NCI-H146 treated with DMSO at 0.1 percent for 48 hours (cell line): ENCODE results near the gene FZD8.

Experiments used
- DNase-seq: peaks from one replicate; lab custom pipeline; 2025; ENCODE audit not compliant: unreplicated experiment; lab: John Stamatoyannopoulos, UW

FZD8 gene

DNA sequence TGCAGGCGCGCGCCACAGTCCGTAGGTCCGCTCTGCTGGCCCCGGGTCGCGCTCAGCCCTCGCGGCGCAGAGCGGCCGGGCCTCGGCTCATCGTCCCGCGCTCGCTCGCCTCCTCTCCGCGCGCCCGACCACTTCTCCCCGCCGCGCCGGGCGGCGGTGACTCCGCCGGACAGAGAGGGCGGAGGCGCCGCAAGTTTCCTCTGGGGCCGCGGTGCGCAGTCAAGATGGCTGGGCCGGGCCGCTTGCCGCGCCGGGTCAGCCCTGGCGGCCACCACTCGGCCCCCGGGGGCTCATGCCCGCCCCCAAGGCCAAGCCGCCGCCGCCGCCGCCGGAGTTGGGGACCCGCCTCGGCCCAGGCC, 441 bp downstream of the FZD8 start:
- no peak for DNase-seq

DNA sequence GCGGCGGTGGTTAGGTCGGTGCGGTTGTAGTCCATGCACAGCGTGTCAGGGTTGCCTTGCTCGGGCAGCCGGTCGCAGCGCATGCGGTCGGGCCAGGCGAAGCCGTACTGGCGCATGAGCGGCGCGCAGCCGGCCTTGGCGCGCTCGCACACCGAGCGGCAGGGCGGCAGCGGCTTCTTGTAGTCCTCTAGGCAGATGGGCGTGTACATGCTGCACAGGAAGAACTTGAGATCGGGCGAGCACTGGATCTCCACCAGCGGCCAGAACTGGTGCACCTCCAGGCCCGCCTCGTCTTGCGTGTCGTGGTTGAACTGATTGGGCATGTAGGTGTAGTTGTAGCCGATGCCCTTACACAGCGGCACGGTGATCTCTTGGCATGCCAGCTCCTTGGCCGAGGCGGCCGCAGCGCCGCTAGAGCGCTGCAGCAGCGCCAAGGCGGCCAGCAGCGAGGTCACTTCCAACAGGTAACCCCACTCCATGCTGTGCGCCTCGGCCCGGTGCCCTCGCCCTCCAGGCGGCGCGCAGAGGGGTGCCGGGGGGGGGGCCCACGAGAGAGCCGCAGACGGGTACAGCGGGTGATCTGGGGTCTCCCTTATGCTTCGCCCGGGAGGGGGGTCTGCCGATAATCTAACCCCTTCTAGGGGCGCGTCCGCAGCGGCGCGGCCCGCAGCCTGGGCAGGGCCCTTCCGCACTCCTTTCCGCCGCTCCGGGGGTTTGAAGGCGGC, 983 bp downstream of the FZD8 start:
- DNase-seq = peak; percentile 21

DNA sequence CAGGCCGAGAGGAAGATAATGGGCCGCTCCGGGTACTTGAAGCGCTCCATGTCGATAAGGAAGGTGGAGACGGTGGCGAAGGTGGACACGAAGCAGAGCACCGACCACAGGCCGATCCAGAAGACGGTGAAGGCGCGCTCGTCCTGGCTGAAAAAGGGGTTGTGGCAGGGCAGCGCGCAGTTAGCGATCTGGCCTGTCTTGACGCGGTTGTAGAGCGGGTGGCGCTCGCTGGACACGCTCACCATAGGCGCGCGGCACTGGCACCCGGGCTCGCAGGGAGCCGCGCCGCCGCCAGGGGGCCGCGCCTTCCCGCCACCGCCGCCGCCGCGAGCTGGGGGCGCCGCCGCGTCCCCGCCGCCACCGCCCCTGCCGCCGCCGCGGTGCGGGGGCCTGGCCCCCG, 1.6 kb downstream of the FZD8 start:
- no peak for DNase-seq

DNA sequence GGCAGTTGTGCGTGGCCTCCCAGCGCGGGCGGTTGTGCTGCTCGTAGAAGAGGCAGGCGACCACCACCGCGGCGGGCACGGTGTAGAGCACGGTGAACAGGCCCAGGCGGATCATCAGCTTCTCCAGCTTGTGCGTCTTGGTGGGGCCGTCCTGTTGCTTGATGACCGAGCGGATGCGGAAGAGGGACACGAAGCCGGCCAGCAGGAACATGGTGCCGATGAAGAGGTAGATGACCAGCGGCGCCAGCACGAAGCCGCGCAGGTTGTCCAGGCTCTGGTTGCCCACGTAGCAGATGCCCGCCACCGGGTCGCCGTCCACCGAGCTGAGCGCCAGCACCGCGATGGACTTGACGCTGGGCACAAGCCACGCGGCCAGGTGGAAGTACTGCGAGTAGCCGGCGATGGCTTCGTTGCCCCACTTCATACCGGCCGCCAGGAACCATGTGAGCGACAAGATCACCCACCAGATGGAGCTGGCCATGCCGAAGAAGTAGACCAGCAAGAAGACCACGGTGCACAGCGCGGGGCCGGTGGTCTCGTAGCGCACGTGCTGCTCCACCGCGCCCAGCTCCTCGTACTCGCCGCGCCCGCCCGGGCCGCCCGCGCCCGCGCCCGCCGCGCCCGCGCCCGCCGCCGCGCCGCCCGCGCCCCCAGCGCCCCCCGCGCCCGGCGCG, 2.2 kb downstream of the FZD8 start:
- no peak for DNase-seq

DNA sequence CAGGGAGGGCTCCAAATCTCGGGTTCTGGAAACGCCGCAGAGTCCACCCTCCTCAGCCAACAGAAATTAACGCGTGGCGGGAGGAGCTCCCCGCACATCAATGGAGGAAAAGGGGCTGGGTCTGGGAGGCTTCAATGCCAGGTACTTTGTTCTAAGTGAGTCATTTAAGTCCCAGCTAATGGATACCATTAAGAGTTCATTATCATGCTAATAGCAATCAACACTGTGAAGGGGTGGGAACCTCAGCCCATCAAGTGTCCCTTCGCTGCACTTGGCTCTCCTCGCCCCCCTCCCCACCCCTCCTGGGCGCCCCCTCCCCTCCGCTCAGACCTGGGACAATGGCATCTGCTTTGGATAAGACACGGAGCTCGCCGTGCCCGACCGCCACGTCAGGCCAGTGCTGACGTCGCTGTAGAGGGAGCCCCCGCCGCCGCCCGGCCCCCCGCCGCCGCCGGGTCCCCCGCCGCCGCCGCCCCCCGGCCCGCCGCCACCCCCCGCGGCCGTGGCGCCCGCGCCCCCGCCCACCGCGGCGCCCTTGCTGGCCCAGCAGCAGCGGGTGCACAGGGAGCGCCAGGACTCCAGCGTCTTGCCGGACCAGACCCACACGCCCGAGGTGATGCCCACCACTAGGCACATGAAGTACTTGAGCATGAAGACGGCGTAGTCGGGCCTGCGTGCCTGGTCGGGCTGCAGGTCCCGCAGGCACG, 2.9 kb downstream of the FZD8 start:
- no peak for DNase-seq

DNA sequence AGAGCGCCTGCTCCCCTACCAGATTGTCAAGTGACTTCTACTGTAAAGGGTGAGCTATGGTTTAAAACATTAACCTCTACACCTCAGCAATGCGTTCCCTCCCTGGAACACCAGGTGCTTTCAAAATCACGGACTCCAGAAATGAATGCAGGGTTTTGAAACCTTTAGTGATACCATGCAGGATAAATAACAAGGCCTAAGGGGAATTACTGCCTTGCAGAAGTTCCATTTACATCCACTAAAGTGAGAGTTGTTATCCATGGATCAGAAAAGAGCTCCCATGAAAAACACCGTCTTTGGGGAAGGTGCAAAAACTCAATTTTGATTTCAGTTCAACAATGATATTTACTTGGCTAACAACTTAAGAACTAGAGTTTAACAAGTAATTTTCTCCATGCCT, 4.0 kb downstream of the FZD8 start:
- DNase-seq = no peak

DNA sequence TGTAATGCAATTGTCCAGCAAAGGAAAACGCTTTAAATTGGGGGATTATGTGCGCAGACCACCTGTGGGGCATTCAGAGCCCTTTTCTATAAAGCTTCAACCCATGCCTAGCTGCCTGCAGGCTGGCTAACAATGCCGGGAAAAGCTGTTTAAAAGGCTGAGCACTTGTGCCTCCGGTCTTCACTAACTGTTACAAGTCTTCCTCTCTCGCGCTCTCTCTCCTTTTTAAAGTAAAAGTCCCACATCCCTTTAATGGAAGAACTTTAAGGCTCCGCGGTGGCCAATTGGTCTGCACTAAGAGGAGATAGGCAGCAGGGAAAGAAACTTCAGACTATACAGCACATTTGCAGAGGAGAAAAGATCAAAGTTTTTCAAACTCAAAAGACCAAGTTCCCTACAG, 4.6 kb downstream of the FZD8 start:
- DNase-seq = no peak

DNA sequence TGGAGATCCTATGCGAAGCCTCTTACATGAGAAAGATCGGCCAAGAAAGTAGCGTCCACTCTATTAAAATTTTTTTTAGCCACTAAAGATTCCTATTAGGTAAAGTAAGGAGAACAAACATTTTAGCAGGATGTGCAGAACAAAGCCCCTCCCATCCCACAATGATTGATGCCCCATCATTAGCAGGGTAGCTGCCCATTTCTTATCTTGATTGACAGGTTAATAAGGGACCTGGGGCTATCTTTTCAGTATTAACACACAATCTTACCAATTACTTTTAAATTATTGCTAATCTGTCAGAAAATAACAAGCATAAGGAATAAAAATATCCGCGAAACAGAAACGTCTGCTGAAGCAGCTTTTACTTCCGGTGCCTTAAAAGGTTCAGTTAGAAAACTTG, 5.1 kb downstream of the FZD8 start:
- no peak for DNase-seq

DNA sequence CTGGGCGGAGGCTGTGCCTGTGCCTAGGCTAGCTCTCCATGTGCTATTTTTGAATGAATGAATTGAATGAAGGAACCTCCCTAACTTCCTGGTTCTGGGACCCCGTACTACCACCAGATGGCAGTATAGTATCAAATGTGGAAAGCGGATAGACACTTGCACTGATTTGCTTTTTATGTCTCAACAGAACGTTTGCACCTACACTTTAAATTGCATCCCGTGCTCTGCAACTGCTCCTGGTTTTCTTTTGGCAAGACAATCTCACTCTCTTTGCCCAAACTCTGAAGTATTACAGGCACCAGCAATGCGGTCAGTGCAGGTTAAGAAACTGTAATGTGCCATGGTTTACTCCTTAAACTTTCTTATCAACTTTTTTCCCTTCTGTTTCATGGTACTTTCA, 6.5 kb downstream of the FZD8 start:
- DNase-seq = peak; percentile 11

DNA sequence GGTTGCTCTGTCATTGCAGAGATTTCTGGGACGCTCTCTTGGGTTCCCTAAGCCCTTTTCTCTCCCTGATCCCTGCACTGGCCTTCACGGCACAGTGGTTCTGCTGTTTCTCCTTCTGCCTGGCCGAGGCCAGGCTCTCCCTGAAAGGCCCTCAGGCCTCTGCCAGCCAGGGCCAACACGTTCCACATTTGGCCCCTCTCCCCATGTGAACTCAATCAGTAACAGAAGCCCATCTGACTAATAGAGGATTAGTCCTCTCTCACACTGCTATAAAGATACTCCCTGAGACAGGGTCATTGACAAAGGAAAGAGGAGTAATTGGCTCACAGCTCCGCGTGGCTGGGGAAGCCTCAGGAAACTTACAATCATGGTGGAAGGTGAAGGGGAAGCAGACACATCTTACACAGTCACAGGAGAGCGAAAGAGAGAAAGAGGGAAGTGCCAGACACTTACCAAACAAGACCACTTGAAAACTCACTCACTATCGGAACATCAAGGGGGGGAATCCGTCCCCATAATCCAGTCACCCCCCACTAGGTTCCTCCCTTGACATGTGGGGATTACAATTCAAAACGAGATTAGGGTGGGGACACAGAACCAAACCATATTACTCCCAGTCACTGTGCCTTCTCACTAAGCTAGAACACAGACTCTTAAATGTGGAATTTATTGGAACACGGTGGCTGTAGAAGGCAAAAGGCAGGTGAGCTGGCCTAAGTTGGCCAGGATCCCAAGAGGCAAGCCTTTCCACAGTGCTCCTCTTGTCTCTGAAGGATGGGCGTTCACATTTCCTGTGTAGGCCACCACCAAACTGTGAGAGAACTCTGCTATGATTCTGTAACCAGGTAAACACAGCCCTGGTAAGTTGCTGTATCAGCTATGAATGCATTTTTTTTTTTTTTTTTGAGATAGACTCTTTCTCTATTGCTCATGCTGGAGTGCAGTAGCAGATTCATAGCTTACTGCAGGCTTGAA, 8.8 kb downstream of the FZD8 start:
- no peak for DNase-seq

DNA sequence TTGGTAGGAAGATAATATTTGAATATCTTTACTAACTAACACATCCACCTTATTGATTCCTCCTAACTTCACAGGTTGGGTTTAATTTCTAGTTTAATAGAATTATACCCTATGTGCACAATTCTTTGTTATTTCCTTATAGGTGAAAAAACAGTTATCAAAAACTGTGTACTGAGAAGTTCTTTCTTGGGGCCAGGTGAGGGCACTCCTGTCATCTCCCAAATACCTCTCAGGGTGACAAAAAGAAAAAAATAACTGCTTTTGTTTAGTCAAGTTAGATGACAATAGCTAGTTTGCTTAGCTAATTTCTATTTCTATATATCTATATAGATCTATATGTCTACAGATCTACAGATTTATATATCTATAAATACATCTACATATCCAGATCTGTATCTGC, 10.1 kb downstream of the FZD8 start:
- no peak for DNase-seq

DNA sequence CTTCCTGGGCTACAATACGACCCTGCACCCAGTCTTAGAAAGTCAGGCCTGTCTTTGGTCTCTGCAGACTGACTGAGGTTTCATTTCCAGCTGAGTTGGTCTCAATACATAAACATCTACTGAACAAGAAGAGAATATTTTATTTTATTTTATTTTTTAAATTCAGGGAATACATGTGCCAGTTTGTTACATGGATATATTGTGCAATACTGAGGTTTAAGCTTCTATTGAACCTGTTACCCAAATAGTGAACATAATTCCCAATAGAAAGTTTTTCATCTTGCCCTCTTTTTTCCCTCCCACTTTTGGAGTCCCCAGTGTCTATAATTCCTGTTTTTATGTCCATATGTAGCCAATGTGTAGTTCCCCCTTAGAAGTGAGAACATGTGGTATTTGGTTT, 10.7 kb downstream of the FZD8 start:
- no peak for DNase-seq

DNA sequence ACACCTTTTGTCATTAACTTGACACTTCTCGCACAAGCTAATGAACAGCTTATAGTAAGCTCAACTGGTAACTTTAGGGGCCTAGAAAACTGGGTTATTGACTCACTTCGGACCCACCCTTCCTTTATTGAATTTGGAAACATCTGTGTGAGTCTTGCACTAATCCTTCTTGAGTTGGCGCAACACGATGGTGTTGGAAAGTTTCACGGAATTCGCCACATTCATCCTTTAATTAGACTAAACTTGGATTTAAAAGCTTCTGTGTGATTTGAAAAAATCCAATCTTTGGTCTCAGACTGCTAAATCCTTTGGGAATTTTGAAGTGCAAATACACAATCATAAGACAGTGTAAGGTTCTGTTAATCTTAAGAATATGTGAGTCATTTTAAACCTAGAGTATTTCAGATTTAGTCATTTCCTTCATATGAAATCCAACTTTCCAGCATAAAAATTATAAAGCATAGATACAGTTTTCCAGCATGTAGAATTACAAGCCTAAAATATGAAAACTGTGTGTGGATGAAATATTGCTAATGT, 15.1 kb downstream of the FZD8 start:
- no peak for DNase-seq

DNA sequence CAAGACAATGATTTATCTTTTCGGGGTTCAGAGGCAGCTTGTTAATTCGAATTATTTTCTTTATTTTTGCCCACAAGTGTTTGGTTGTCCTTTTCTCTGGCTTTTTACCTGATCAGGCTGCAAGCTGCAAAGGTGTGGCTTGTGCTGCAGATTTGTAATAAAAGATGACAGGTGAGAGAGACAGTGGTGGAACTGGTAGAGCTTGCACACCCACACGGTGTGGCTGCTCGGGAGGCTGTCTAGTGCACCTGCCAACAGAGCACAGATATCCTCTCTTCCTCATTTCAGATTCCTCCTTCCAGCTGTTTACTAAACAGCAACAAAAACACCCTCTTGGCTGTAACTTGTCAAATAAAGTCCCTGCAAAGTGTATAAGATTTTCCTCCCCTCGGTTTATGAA, 27.8 kb downstream of the FZD8 start:
- no peak for DNase-seq

DNA sequence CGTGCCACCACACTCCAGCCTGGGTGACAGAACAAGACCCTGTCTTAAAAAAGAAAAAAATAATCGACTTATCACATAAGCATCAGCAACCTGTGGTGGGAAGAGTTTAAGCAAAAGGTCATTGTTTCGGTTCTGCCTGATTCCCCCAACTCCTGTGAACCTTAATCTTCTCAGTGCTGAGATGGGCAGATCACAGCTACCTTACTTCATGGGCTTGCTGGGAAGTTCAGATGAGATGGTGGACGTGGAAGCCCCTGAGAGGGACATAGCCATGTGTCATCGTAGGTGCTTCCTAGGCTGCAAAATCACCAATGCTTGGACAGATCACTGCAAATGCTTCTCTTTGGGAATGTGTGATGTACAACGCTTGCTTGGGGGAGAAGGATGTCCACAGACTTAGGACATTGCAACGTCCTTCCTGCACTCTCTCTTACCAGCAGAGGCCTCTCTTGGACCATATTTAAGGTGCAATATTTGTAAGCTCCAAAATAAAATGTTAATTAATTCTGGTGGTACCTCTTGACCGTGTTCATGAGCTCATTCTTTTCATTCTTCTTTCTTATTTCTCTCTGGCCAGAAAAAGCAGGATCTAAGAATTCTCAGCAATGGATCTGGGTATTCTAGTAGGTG, 28.4 kb downstream of the FZD8 start:
- DNase-seq = no peak

DNA sequence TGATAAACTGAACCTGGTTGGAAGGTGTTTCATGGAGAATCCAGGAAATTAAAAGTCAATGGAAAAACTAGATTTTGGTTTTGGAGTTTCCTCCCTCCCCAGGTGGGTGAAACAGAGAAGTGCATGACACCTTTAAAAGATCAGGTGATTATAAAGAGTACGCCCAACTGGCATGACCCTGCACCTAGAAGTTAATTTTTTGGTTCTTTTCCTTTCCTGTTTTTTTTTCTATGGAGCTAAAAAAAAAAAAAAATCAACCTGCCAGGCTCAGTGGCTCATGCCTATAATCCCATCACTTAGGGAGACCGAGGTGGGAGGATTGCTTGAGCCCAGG, 29.0 kb downstream of the FZD8 start:
- no peak for DNase-seq

DNA sequence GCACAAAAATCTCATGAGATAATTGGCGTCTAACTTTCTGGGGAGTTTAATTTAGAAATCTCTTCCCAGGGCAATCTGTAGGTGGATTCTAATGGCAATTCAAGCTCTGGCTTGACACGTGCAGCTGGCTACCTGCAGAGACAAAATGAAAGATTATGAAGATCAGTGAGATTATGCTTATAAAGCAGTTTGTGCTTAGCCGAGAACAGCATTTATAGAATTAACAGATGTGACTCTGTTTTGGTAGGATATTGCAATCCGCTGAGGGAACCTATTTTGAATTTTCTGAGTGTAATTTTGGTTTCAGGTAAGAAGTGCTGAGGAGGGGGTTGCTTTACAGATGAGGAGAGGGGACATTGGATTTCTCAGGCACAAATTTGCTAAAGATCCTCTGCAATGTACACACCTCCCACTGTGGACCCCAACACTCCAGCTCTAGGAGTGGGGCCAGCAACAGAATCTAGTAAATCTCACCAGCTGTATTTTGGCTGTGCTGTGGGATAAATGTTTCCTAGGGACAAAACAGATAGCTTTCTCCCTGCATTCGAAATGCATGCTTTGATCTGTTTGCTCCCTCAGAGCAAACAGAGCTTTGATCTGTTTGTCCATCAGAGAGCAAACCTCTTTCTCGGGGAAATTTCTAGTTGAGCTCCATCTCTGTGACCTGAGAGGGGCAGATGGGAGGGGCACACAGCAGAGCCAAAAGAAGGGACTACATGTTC, 29.6 kb downstream of the FZD8 start:
- no peak for DNase-seq

DNA sequence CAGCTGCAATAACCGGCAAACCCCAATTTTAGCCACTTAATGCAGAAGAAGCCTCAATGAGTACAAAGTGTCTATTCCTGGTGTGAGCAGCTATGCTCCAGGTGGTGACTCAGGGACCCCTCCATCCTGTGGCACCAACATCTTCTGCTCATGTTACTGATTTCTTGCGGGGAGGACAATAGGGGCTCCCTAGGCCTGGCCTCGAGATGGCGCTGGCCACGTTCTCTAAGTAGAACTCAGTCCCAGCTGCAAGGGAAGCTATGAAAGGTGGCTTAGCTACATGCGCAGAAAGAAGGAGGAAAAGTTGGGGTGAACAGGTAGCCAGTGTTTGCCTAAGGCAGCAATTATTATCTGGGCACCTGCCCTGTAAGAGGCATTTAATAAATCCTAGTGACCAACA, 30.3 kb downstream of the FZD8 start:
- no peak for DNase-seq

DNA sequence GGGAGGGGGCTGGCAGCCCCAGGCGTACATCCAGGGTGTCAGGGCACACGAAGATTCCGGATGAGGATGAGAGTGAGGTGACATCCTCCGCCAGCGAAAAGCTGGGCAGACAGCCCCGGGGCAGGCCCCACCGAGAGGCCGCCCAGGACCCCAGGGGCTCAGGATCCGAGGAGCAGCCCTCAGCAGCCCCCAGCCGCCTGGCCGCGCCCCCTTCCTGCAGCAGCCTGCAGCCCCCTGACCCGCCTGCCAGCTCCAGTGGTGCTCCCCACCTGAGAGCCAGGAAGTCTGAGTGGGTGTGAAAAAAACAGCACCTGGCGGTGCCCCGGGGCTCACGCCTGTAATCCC, 33.8 kb downstream of the FZD8 start:
- no peak for DNase-seq
